Activated naive CD8-positive, alpha-beta T cell treated with anti-CD3 and anti-CD28 coated beads, Interleukin-2, amount 50 U/mL, for 24 hours (primary cell): ENCODE measurements around the gene NCKAP5L.
A peak's percentile ranks its signal among the peaks of the same experiment; 100 is the strongest.
"Not testable (repeated sequence)": the region's sequence is repeated elsewhere in the genome, so short reads cannot be mapped to it uniquely, and the experiment has no call there.

Experiments used
- ATAC-seq: fragments of 150-1000 bp; cut with Tn5 transposase; one replicate; pipeline ENCODE4 v1.10.0; 2021
- DNase-seq: peaks from one replicate; pipeline ENCODE4 v3.0.0; 2021
- H3K27ac Mint-ChIP-seq: one replicate; pipeline ENCODE4 v1.8.0; 2021; ENCODE audit warnings: mild to moderate bottlenecking, mixed read lengths
- H3K27me3 Mint-ChIP-seq: one replicate; pipeline ENCODE4 v1.8.0; 2021; ENCODE audit warnings: mixed read lengths
- H3K36me3 Mint-ChIP-seq: one replicate; pipeline ENCODE4 v1.8.0; 2021; ENCODE audit warnings: low read depth, mixed read lengths
- H3K4me1 Mint-ChIP-seq: one replicate; pipeline ENCODE4 v1.8.0; 2021; ENCODE audit warnings: mixed read lengths
- H3K4me3 Mint-ChIP-seq: one replicate; pipeline ENCODE4 v1.8.0; 2021; ENCODE audit warnings: mild to moderate bottlenecking, moderate library complexity, mixed read lengths
- H3K9me3 Mint-ChIP-seq: one replicate; pipeline ENCODE4 v1.8.0; 2021; ENCODE audit warnings: mixed read lengths

NCKAP5L gene

GRCh38 chr12:49792181-49792970 lies 35.8 kb downstream of the NCKAP5L start:
- Mint-ChIP-seq H3K27ac (no peak overlapping the region), H3K4me3 (no peak overlapping the region), H3K36me3 (no peaks in the 10 kb centered on the region), H3K4me1 (no peaks in the 10 kb centered on the region), H3K9me3 (no peaks in the 10 kb centered on the region), H3K27me3 (no peaks in the 10 kb centered on the region)
- DNase-seq, result no peak
- no peak for ATAC-seq

GRCh38 chr12:49791700-49792099 lies 36.5 kb downstream of the NCKAP5L start:
- Mint-ChIP-seq H3K27ac (no peak overlapping the region), H3K27me3 (no peaks in the 10 kb centered on the region), H3K4me1 (no peaks in the 10 kb centered on the region), H3K9me3 (no peaks in the 10 kb centered on the region), H3K36me3 (no peaks in the 10 kb centered on the region), H3K4me3 (no peak overlapping the region)
- ATAC-seq (no peak), DNase-seq (no peak)

DNA sequence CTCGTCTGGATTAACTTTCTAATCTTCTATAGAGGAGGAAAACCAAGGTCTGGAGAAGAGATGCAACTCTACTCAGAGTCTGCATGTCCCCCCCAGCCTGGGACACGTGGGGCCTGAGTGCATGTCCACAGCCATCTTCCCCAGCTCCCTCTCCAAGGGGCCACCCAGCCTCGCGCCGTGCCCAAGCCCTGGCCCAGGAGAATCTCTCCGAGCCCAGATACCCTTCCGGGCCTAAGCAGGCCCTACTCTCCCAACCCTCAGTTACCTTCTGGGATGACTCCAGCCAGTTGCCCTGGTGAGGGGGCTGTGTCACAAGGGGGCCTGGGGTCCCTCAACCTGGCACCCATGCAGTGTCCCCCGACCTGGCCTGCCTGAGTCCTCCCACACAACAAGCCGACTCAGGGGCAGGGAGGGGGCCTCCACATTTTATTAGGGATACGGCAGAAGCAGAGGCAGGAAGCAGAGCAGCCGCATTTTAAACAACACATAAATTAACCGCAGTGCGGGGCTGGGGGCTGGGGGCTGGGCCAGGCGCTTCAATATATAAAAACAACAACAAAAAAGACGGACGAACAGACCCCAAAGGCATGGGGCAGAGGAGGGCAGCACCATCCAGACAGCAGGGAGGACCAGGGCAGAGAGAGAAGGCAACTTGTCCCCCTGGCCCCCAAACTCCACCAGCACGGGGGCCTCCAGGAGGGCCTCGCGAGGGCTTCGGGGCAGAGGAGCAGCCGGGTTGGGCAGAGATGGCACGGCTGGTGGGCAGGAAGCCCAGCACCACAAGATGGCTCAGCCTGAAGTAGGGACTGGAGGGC lies 37.3 kb downstream of the NCKAP5L start:
- no peak for ATAC-seq
- H3K27me3 Mint-ChIP-seq, result no peaks in the 10 kb centered on the region
- DNase-seq, result no peak
- H3K27ac Mint-ChIP-seq, result no peak overlapping the region
- H3K4me1 Mint-ChIP-seq, result no peaks in the 10 kb centered on the region
- no peak overlapping the region for H3K4me3 Mint-ChIP-seq
- no peaks in the 10 kb centered on the region for H3K36me3 Mint-ChIP-seq
- H3K9me3 Mint-ChIP-seq, result no peaks in the 10 kb centered on the region

DNA sequence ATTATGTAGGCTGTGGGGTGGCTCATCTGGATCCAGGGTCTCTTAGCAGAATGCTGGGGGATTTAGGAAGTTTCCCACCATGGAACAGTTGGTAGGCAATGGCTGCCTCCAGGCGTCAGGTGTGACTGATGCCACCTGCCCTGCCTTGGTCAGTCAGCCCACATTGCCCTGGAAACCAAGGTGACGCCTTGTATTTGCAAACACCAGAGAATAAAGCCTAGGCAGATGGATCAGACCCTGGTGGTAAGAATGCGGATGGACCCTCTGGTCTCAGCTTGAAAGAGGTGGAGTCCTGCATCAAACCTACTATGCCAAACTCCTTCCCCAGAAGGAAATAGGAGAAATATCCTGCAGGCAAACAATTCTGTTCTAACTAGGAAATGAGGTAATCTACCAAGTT lies 38.2 kb downstream of the NCKAP5L start:
- Mint-ChIP-seq H3K4me1 (no peaks in the 10 kb centered on the region), H3K27ac (no peak overlapping the region), H3K4me3 (no peak overlapping the region), H3K27me3 (no peaks in the 10 kb centered on the region), H3K9me3 (no peaks in the 10 kb centered on the region), H3K36me3 (no peaks in the 10 kb centered on the region)
- DNase-seq, result no peak
- ATAC-seq, result no peak

DNA sequence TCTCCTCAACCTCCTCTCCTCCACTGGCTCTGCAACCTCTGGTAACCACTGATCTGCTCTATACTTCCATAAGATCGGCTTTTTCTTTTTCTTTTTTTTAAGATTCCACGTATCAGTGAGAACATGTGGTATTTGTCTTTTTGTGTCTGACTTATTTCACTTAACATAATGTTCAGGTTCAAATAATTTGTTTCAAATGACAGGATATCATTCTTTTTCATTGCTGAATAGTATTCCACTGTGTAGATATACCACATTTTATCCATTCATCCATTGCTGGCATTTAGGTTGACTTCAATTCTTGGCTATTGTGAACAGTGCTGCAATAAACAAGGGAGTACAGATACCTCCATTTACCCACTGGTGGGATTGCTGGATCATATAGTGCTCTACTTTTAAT lies 40.5 kb downstream of the NCKAP5L start:
- Mint-ChIP-seq H3K27ac (no peak overlapping the region), H3K27me3 (peaks cover 12% of the 10 kb centered on the region)

GRCh38 chr12:49784756-49785409 lies 43.3 kb downstream of the NCKAP5L start:
- Mint-ChIP-seq H3K36me3 (no peaks in the 10 kb centered on the region), H3K27me3 (peaks cover 12% of the 10 kb centered on the region), H3K4me1 (no peaks in the 10 kb centered on the region), H3K9me3 (no peaks in the 10 kb centered on the region), H3K27ac (no peak overlapping the region), H3K4me3 (no peak overlapping the region)
- DNase-seq, result no peak
- ATAC-seq, result no peak

More for the DNA sequence above, 40.5 kb downstream of the NCKAP5L start:
- ATAC-seq (no peak), DNase-seq (no peak)
- Mint-ChIP-seq H3K9me3 (no peaks in the 10 kb centered on the region), H3K4me1 (no peaks in the 10 kb centered on the region), H3K36me3 (no peaks in the 10 kb centered on the region), H3K4me3 (no peak overlapping the region)

- no peak overlapping the region for H3K27ac Mint-ChIP-seq
- no peak for DNase-seq
- ATAC-seq, result no peak
- H3K36me3 Mint-ChIP-seq, result no peaks in the 10 kb centered on the region
- H3K4me3 Mint-ChIP-seq, result no peak overlapping the region
- H3K9me3 Mint-ChIP-seq, result no peaks in the 10 kb centered on the region
- no peaks in the 10 kb centered on the region for H3K4me1 Mint-ChIP-seq
- peaks cover 12% of the 10 kb centered on the region for H3K27me3 Mint-ChIP-seq
Measured at GRCh38 chr12:49783917-49784676, 44.1 kb downstream of the NCKAP5L start.

DNA sequence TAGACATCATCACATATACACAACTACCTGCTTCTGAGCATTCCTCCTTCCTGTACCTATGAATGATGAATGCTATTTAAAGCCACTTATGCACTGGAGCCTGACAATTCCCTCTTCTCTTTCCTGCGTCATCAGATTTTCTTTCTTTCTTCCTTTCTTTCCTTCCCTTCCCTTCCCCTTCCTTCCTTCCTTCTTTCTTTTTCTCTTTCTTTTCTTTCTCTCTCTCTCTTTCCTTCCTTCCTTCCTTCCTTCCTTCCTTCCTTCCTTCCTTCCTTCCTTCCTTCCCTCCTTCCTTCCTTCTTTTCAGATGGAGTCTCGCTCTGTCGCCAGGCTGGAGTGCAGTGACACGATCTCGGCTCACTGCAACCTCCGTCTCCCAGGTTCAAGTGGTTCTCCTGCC lies 47.3 kb downstream of the NCKAP5L start:
- peaks cover 11% of the 10 kb centered on the region for H3K4me1 Mint-ChIP-seq
- H3K27ac Mint-ChIP-seq, H3K4me3 Mint-ChIP-seq, H3K36me3 Mint-ChIP-seq, DNase-seq, H3K9me3 Mint-ChIP-seq, ATAC-seq: not testable (repeated sequence)
- H3K27me3 Mint-ChIP-seq, result peaks cover 12% of the 10 kb centered on the region

DNA sequence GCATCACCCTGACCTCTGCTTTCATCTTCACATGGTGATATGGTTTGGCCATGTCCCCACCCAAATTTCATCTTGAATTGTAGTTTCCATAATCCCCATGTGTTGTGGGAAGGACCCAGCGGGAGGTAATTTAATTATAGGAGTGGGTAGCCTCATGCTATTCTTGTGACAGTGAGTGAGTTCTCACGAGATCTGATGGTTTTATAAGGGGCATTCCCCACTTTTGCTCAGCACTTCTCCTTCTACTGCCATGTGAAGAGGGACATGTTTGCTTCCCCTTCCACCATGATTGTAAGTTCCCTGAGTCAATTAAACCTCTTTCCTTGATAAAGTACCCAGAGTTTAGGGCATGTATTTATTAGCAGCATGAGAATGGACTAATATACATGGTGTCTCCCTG lies 48.6 kb downstream of the NCKAP5L start:
- ATAC-seq (no peak), DNase-seq (no peak)
- no peaks in the 10 kb centered on the region for H3K9me3 Mint-ChIP-seq
- H3K4me1 Mint-ChIP-seq, result peaks cover 11% of the 10 kb centered on the region
- H3K36me3 Mint-ChIP-seq, result no peaks in the 10 kb centered on the region
- no peak overlapping the region for H3K4me3 Mint-ChIP-seq
- peaks cover 12% of the 10 kb centered on the region for H3K27me3 Mint-ChIP-seq
- H3K27ac Mint-ChIP-seq, result no peak overlapping the region

- no peaks in the 10 kb centered on the region for H3K36me3 Mint-ChIP-seq
- H3K4me3 Mint-ChIP-seq, result no peak overlapping the region
- no peaks in the 10 kb centered on the region for H3K27me3 Mint-ChIP-seq
- H3K27ac Mint-ChIP-seq, result no peak overlapping the region
- ATAC-seq (peak; percentile 67), DNase-seq (peak; percentile 79)
- H3K4me1 Mint-ChIP-seq, result peaks cover 11% of the 10 kb centered on the region
- no peaks in the 10 kb centered on the region for H3K9me3 Mint-ChIP-seq
Measured at GRCh38 chr12:49777800-49778748, 50.1 kb downstream of the NCKAP5L start.

DNA sequence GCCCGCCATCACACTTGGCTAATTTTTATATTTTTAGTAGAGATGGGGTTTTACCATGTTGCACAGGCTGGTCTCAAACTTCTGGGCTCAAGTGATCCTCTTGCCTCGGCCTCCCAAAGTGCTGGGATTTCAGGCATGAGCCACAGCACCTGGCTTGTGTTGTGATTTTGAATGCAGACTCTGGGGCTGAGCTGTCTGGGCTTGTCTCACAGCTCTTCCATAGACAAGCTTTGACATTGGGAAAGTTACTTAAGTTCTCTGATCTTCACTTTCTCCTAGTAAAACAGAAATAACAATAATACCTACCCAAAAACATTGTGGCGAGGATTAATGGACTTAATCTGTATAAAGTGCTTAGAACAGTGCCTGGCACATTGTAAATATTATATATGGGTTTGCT lies 50.9 kb downstream of the NCKAP5L start:
- no peak for ATAC-seq
- Mint-ChIP-seq H3K27ac (no peak overlapping the region), H3K4me3 (no peak overlapping the region), H3K27me3 (no peaks in the 10 kb centered on the region), H3K4me1 (peaks cover 11% of the 10 kb centered on the region), H3K9me3 (no peaks in the 10 kb centered on the region), H3K36me3 (no peaks in the 10 kb centered on the region)
- DNase-seq, result no peak

- H3K4me1 Mint-ChIP-seq, result peaks cover 11% of the 10 kb centered on the region
- no peaks in the 10 kb centered on the region for H3K9me3 Mint-ChIP-seq
- no peaks in the 10 kb centered on the region for H3K27me3 Mint-ChIP-seq
- DNase-seq (no peak), ATAC-seq (no peak)
- H3K4me3 Mint-ChIP-seq, result no peak overlapping the region
- no peaks in the 10 kb centered on the region for H3K36me3 Mint-ChIP-seq
- H3K27ac Mint-ChIP-seq, result no peak overlapping the region
Measured at GRCh38 chr12:49776858-49777257, 51.4 kb downstream of the NCKAP5L start.

DNA sequence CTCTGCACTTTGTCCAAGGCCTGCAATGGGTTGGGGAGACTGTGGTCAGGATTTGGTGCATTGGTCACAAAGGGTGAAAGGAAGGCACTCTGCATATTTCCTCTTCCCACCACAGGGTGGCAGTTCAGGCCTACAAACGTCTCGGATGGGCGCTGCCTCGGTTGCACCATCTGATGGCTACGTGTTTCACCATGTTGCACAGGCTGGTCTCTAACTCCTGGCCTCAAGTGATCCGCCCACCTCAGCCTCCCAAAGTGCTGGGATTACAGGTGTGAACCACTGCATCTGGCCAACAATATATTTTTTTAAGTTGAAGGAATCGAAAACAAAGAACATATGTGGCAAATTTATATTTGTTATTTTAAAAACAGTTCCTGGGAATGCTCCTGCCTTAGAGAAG lies 51.8 kb downstream of the NCKAP5L start:
- H3K9me3 Mint-ChIP-seq, result no peaks in the 10 kb centered on the region
- no peak overlapping the region for H3K4me3 Mint-ChIP-seq
- H3K36me3 Mint-ChIP-seq, result no peaks in the 10 kb centered on the region
- peaks cover 11% of the 10 kb centered on the region for H3K4me1 Mint-ChIP-seq
- no peak overlapping the region for H3K27ac Mint-ChIP-seq
- DNase-seq, result peak; percentile 68
- H3K27me3 Mint-ChIP-seq, result no peaks in the 10 kb centered on the region
- peak; percentile 92 for ATAC-seq
